ENCODE results near the gene EYS. TPM values are rescaled to one million over a fixed set of nuclear protein-coding genes. Genes with fewer than 3 reads are reported as not detected.

The EYS gene
- total RNA-seq, 1 donor from 2014 or later, result not detected

DNA sequence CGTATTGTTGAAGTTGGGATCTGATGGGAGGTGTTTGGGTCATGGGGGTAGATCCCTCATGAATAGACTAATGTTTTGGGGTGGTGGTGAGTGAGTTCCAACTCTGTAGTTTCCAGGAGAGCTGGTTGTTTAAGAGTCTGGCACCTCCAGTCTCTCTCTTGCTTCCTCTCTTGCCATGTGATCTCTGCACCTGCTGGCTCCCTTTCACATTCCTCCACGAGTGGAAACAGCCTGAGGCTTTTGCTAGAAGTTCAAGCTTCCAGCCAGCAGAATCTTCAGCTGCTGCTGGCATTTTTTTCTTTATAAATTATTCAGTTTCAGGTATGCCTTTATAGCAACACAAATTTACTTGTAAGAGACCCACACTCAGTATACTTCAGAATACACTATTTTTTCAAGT, 1021.6 kb downstream of the EYS start:
- Histone ChIP-seq H3K27me3 (no peaks in the 10 kb centered on the region), H3K4me3 (no peak overlapping the region), H3K36me3 (no peaks in the 10 kb centered on the region), H3K9me3 (no peaks in the 10 kb centered on the region), H3K4me1 (no peaks in the 10 kb centered on the region), H3K27ac (no peak overlapping the region)
- DNase-seq (ENCODE audit: low spot score in 2 of 2), result no peak
- intact Hi-C loops (cut with DNase I), result no loop called here
- TF ChIP-seq, protein P1, sequence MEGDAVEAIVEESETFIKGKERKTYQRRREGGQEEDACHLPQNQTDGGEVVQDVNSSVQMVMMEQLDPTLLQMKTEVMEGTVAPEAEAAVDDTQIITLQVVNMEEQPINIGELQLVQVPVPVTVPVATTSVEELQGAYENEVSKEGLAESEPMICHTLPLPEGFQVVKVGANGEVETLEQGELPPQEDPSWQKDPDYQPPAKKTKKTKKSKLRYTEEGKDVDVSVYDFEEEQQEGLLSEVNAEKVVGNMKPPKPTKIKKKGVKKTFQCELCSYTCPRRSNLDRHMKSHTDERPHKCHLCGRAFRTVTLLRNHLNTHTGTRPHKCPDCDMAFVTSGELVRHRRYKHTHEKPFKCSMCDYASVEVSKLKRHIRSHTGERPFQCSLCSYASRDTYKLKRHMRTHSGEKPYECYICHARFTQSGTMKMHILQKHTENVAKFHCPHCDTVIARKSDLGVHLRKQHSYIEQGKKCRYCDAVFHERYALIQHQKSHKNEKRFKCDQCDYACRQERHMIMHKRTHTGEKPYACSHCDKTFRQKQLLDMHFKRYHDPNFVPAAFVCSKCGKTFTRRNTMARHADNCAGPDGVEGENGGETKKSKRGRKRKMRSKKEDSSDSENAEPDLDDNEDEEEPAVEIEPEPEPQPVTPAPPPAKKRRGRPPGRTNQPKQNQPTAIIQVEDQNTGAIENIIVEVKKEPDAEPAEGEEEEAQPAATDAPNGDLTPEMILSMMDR (IDR thresholded peaks at IDR 0.05), result no peak

DNA sequence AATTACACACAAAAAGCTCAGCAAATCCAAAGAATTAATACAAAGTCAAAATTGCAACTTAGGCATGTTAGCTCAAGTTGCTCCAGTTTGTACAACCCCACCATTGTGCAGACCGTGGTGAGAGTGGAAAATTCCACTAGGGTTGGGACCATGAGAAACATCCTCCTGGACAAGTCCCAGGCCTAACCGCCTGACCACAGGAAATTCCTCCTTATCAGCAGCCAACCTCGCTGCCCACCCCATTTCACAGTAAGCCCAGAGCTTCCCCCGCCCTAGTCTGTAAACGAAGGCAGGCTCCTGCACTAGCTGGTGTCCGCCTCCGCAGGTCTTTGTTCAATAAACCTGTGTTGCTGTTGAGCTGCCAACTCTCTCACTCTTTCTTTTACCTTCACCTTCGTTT, 1023.3 kb downstream of the EYS start:
- TF ChIP-seq, protein P1 (IDR thresholded peaks at IDR 0.05), result no peak
- no peak overlapping the region for H3K27ac ChIP-seq
- intact Hi-C loops (cut with DNase I), result no loop called here
- no peak overlapping the region for H3K4me3 ChIP-seq
- H3K27me3 ChIP-seq, result no peaks in the 10 kb centered on the region
- H3K36me3 ChIP-seq, result no peaks in the 10 kb centered on the region
- no peaks in the 10 kb centered on the region for H3K4me1 ChIP-seq
- no peaks in the 10 kb centered on the region for H3K9me3 ChIP-seq
- DNase-seq (ENCODE audit: low spot score in 2 of 2), result no peak

GRCh38 chr6:64681416-64682160, 1025.4 kb downstream of the EYS start:
- DNase-seq (ENCODE audit: low spot score in 2 of 2), result no peak
- no peaks in the 10 kb centered on the region for H3K27me3 ChIP-seq
- TF ChIP-seq, protein P1 (IDR thresholded peaks at IDR 0.05), result no peak
- intact Hi-C loops (cut with DNase I), result no loop called here
- no peaks in the 10 kb centered on the region for H3K9me3 ChIP-seq
- no peak overlapping the region for H3K4me3 ChIP-seq
- H3K4me1 ChIP-seq, result no peaks in the 10 kb centered on the region
- no peak overlapping the region for H3K27ac ChIP-seq
- H3K36me3 ChIP-seq, result no peaks in the 10 kb centered on the region

- no peak overlapping the region for H3K27ac ChIP-seq
- no peaks in the 10 kb centered on the region for H3K9me3 ChIP-seq
- no peaks in the 10 kb centered on the region for H3K36me3 ChIP-seq
- intact Hi-C loops (cut with DNase I), result no loop called here
- TF ChIP-seq, protein P1 (IDR thresholded peaks at IDR 0.05), result no peak
- no peak for DNase-seq (ENCODE audit: low spot score in 2 of 2)
- H3K27me3 ChIP-seq, result no peaks in the 10 kb centered on the region
- H3K4me1 ChIP-seq, result no peaks in the 10 kb centered on the region
- H3K4me3 ChIP-seq, result no peak overlapping the region
Measured at GRCh38 chr6:64680446-64680845, 1026.6 kb downstream of the EYS start.

- DNase-seq (ENCODE audit: low spot score in 2 of 2), result no peak
- no peaks in the 10 kb centered on the region for H3K36me3 ChIP-seq
- no peak overlapping the region for H3K4me3 ChIP-seq
- no peak overlapping the region for H3K27ac ChIP-seq
- H3K9me3 ChIP-seq, result no peaks in the 10 kb centered on the region
- H3K27me3 ChIP-seq, result no peaks in the 10 kb centered on the region
- TF ChIP-seq, protein P1 (IDR thresholded peaks at IDR 0.05), result no peak
- intact Hi-C loops (cut with DNase I), result no loop called here
- H3K4me1 ChIP-seq, result no peaks in the 10 kb centered on the region
Measured at GRCh38 chr6:64679416-64679815, 1027.6 kb downstream of the EYS start.

Data from ascending aorta (tissue), 2 donors.